Ishikawa (cell line): ENCODE data around the gene EME1.
A peak's percentile ranks its signal among the peaks of the same experiment; 100 is the strongest.

ENCODE experiments used
- CEBPB ChIP-seq: IDR thresholded peaks from 2 replicates; pipeline ENCODE4 v1.6.1; 2012
- CREB1 ChIP-seq: IDR thresholded peaks from 2 replicates; pipeline ENCODE4 v1.6.1; 2012; ENCODE audit warnings: low read depth
- EGR1 ChIP-seq: IDR thresholded peaks from 2 replicates; pipeline ENCODE4 v1.6.1; 2012
- EP300 ChIP-seq: IDR thresholded peaks from 2 replicates; pipeline ENCODE4 v1.6.1; 2012; ENCODE audit warnings: borderline replicate concordance
- FOXM1 ChIP-seq: IDR thresholded peaks from 2 replicates; pipeline ENCODE4 v1.6.1; 2012; ENCODE audit warnings: low read depth, borderline replicate concordance
- NFIC ChIP-seq: IDR thresholded peaks from 2 replicates; pipeline ENCODE4 v1.6.1; 2012
- RAD21 ChIP-seq: IDR thresholded peaks from 2 replicates; pipeline ENCODE4 v1.6.1; 2012; ENCODE audit warnings: low read depth
- TAF1 ChIP-seq: IDR thresholded peaks from 2 replicates; pipeline ENCODE4 v1.6.1; 2012; ENCODE audit warnings: low read depth, mild to moderate bottlenecking
- TCF12 ChIP-seq: IDR thresholded peaks from 2 replicates; pipeline ENCODE4 v1.6.1; 2012; ENCODE audit warnings: low read depth
- TEAD4 ChIP-seq: IDR thresholded peaks from 2 replicates; pipeline ENCODE4 v1.6.1; 2012
- YY1 ChIP-seq: IDR thresholded peaks from 2 replicates; pipeline ENCODE4 v1.6.1; 2012; ENCODE audit warnings: low read depth
- ZBTB7A ChIP-seq: IDR thresholded peaks from 2 replicates; pipeline ENCODE4 v1.6.1; 2012; ENCODE audit warnings: low read depth
- TF ChIP-seq, protein P1 (sequence below): IDR thresholded peaks from 2 replicates; pipeline ENCODE4 v1.6.1; 2012
- TF ChIP-seq, protein P2 (sequence below): IDR thresholded peaks from 2 replicates; pipeline ENCODE4 v1.6.1; 2012
- TF ChIP-seq, protein P3 (sequence below): IDR thresholded peaks from 2 replicates; pipeline ENCODE4 v1.6.1; 2012; ENCODE audit warnings: low read depth, mild to moderate bottlenecking

The EME1 gene, protein sequence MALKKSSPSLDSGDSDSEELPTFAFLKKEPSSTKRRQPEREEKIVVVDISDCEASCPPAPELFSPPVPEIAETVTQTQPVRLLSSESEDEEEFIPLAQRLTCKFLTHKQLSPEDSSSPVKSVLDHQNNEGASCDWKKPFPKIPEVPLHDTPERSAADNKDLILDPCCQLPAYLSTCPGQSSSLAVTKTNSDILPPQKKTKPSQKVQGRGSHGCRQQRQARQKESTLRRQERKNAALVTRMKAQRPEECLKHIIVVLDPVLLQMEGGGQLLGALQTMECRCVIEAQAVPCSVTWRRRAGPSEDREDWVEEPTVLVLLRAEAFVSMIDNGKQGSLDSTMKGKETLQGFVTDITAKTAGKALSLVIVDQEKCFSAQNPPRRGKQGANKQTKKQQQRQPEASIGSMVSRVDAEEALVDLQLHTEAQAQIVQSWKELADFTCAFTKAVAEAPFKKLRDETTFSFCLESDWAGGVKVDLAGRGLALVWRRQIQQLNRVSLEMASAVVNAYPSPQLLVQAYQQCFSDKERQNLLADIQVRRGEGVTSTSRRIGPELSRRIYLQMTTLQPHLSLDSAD

DNA sequence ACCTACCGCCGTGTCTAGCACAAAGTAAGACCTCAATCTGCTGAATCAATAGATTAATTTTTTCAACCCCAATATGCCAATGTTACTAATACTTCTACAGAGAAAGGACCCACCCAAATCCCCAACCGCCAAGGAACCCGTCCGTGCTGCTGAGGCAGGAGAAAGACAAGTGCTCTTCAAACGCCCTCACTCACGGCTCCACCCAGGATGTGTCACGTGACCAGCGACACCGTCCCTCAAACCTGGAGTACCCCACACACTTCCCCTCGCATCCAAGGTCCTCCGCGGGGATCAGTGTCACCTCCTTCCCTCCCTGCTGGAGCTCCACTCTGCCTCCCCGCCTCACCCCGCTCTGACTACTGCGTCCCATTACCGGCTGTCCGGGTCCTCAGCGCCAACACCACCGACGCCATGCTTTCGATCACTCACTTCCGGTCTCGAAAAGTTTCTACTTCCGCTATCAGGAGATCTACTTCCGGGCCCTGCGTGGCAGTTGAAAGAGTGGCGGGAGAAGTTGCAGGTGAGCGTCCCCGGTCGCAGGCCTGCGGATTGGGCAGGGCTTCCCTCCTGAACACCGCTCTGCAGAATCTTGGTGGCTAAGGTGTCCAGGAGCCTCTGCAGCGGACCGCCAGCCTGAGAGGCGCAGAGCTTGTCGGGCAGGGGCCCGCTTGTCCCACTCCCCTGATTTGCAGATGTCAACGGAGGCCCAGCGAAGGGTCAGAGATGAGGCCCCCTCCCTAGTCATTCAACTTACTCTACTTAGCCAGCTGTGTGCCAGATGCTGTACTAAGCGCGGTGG lies at the start of gene EME1, which contains the start of gene MRPL27:
EME1 (plus strand) TSS at position 472 of the 799 bp plus-strand sequence. CDS start 1,980 bp downstream, outside the sequence.
MRPL27 (minus strand) TSS at position 427 of the 799 bp plus-strand sequence; CDS start at position 413, 14 bp downstream.
- TF ChIP-seq TAF1 (peak; percentile 97), TCF12 (peak; percentile 15; the same call in 1 of the 2 replicates), CEBPB (no peak), ZBTB7A (no peak), YY1 (peak; percentile 94)
- TF ChIP-seq, protein P1, sequence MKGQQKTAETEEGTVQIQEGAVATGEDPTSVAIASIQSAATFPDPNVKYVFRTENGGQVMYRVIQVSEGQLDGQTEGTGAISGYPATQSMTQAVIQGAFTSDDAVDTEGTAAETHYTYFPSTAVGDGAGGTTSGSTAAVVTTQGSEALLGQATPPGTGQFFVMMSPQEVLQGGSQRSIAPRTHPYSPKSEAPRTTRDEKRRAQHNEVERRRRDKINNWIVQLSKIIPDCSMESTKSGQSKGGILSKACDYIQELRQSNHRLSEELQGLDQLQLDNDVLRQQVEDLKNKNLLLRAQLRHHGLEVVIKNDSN, result peak; percentile 98
- TF ChIP-seq, protein P2, sequence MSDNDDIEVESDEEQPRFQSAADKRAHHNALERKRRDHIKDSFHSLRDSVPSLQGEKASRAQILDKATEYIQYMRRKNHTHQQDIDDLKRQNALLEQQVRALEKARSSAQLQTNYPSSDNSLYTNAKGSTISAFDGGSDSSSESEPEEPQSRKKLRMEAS, result peak; percentile 95

DNA sequence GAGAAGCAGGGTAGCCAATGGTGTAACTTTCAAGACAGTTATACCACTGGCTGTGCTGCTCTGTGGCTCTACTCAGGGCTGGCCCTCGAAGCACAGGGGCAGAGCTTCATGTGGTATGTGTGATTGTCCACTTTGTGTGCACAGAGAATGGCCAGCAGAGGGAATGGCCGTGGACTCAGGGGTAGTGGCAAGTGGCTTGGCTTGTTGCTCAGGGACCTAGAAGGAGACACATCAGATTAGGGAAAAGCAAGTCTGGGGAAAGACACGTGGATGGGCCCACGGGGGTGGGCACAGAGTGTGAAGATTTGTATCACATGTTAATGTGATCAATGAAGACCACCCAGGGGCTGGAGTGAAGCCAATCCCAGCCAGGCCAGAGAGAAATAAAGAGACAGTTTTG lies 47.1 kb upstream of the EME1 start:
- TF ChIP-seq RAD21 (no peak), TCF12 (no peak)

DNA sequence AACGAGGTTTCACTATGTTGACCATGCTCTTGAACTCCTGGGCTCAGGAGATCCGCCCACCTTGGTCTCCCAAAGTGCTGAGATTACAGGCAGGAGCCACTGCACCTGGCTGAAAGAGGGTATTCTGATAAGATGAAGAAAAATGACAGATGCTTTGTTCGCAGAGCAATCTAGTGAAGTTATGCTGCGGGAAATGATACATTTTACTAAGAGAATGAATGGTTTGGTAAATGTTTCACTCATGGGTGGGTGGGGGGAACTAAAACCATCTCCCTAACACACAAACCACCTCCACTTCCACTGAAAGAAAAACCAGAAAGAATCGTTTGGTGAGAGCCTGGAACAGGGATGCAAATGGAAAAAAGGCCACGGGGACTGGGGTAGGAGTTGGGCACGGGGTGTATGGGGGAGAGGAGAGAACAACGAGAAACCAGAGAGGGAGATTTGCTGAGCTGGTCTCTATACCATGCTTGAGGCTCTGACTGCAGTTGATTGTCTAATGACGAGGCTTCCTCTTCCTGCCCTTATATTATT lies 46.1 kb upstream of the EME1 start:
- TF ChIP-seq CREB1 (no peak), TAF1 (no peak), EP300 (no peak), EGR1 (no peak), CEBPB (no peak), TEAD4 (no peak), ZBTB7A (no peak), RAD21 (no peak), NFIC (no peak), FOXM1 (no peak)
- TF ChIP-seq, protein P3, sequence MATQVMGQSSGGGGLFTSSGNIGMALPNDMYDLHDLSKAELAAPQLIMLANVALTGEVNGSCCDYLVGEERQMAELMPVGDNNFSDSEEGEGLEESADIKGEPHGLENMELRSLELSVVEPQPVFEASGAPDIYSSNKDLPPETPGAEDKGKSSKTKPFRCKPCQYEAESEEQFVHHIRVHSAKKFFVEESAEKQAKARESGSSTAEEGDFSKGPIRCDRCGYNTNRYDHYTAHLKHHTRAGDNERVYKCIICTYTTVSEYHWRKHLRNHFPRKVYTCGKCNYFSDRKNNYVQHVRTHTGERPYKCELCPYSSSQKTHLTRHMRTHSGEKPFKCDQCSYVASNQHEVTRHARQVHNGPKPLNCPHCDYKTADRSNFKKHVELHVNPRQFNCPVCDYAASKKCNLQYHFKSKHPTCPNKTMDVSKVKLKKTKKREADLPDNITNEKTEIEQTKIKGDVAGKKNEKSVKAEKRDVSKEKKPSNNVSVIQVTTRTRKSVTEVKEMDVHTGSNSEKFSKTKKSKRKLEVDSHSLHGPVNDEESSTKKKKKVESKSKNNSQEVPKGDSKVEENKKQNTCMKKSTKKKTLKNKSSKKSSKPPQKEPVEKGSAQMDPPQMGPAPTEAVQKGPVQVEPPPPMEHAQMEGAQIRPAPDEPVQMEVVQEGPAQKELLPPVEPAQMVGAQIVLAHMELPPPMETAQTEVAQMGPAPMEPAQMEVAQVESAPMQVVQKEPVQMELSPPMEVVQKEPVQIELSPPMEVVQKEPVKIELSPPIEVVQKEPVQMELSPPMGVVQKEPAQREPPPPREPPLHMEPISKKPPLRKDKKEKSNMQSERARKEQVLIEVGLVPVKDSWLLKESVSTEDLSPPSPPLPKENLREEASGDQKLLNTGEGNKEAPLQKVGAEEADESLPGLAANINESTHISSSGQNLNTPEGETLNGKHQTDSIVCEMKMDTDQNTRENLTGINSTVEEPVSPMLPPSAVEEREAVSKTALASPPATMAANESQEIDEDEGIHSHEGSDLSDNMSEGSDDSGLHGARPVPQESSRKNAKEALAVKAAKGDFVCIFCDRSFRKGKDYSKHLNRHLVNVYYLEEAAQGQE, result no peak
- TF ChIP-seq, protein P1, result no peak
- TF ChIP-seq, protein P2, result no peak

DNA sequence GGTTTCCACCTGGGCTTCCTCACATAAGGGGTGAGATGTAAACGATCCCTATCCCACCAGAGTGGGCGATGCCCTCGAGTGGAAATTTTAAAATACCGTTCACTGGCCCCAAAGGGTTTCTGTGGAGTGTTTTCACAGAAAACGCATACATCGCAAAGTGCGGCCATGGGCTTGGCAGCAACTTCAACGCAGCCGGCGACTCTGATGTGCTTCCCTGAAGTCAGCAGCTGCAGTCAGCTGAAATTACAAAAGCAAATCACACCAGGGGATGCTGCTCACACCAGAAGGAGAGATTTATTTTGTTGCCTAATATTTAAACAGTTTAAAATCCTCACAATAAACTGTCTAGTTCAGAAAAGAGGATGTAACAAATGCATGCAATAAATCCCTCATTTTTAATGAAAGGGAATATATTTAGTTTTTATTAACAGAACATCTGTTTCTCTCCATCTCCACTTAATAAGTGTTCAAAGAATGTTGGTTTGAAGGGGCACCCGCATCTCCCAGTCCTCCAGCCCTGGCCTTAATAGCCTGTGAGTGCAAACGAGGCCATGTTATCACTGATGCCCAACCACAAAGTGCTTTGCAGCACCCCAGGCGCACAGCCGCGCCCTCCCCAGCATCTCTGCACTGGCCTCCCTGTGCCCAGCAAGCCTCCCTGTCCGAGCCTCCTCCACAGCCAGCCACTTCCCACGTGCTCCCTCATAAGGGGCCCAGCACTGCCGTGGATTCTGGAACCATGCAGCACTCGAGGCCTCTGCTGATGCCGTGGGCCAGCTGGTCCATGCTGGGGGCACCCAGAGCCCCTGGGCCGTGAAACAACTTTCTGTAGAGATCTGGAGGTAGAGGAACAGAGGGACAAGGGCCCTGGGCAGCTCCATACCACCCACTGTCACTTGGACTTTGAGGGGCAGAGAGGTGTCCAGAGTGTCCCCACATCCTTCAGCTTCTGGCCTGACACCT lies 44.4 kb upstream of the EME1 start:
- TF ChIP-seq CEBPB, result no peak
- no peak for TF ChIP-seq TAF1
- TF ChIP-seq YY1, result no peak
- TF ChIP-seq ZBTB7A, result no peak
- no peak for TF ChIP-seq CREB1
- TF ChIP-seq, protein P2, result no peak
- TF ChIP-seq, protein P1, result no peak
- no peak for TF ChIP-seq FOXM1
- TF ChIP-seq EP300, result no peak

DNA sequence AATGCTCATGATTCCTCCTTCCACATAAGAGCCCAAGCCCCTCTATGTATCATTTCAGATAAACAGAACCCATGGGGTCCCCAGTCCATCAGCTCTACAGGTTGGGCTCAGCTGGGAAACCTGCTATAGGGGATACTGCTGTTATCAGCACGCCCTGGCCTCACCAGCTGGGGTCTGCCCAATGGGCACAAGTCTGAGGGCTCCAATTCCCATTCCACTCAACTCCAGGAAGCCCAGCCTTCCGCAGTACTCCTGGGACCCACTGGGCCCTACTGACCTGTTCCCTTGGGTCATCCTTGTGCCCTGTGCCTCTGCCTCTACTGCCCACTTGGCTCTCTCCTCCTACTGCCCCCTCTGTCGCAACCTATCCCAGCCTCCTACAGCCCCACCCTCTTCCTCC lies 43.3 kb upstream of the EME1 start:
- no peak for TF ChIP-seq RAD21

DNA sequence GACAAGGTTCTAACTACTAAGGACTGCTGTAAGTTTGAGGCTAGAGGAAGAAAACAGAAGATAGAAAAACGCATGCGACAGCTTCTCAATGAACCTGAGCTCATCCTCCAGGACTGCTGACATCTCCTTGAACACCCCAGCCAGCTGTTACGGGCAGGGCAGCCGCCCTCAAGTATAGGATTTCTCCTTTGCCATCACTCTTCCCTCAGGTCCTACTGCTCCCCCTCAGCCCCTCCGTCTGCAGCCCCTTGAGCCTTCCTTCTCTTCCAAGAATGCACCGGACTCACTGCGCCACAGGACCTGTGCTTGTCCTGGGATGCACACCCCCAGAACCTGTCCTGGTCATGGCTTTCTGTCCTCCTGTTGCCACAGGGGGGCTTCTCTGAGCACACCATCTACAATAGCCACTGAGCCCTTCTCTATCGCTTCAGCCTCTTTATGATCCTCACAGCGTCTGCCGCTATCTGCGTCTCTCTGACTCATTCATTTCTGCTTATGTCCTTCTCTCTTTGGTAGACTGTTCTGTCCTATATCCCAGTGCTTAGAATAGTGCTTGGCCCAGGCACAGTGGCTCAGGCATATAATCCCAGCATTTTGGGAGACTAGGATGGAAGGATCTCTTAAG lies 42.8 kb upstream of the EME1 start:
- no peak for TF ChIP-seq EGR1
- TF ChIP-seq, protein P1, result no peak
- TF ChIP-seq RAD21, result no peak
- no peak for TF ChIP-seq CEBPB
- no peak for TF ChIP-seq NFIC
- TF ChIP-seq, protein P3, result no peak
